H1 (cell line): ENCODE measurements around the gene MSTN. TPM values are rescaled to one million over a fixed set of nuclear protein-coding genes. Genes with fewer than 3 reads are reported as not detected.

Source experiments
- ASH2L ChIP-seq: fragments of 200-600, 300-600 bp; sonication (generic); IDR thresholded peaks from one replicate; pipeline ENCODE4 v1.7.1; 2017; ENCODE audit warnings: low read length
- KDM5A ChIP-seq: fragments of 200-600 bp; IDR thresholded peaks from 2 replicates; pipeline ENCODE4 v1.7.1; 2012; ENCODE audit warnings: mild to moderate bottlenecking, low read length, inconsistent platforms, mixed read lengths
- PHF8 ChIP-seq: fragments of 200-600 bp; sonication (generic); conservative IDR thresholded peaks from 2 replicates; pipeline ENCODE4 v1.7.1; 2012; ENCODE audit warnings: low read depth, mild to moderate bottlenecking, inconsistent platforms, low read length, moderate library complexity
- polyA plus RNA-seq, 7 experiments: library from polyadenylated mRNA; depleted of rRNA in 3 of 7; stranded (reverse) in 5 of 7; unstranded in 2 of 7; fragments of >200 nt in 5 of 7; fragments of 200-250 nt in 2 of 7; gene quantifications; 1 replicate in 5 of 7; 2 replicates in 1 of 7; 4 replicates in 1 of 7; pipeline versions ENCODE4 v1.2.1 to v1.2.3, GENCODE V29; 2011 to 2013; ENCODE audit warnings: missing spikeins in 2 of 7, mixed read lengths in 2 of 7
- total RNA-seq: library from RNA; stranded (reverse); fragmentation: NEBNext Ultra II Directional; extraction: Animal tissue kit (Norgen Biotek cat#: 25700); gene quantifications from 2 replicates; pipeline ENCODE4 v1.2.1, GENCODE V29; 2021
- TF ChIP-seq, protein P1 (sequence below): fragments of 300-600 bp; sonication (generic); IDR thresholded peaks from 2 replicates; pipeline ENCODE4 v1.7.1; 2012; ENCODE audit warnings: low read length, moderate library complexity, mild to moderate bottlenecking, inconsistent platforms; ENCODE audit not compliant: insufficient replicate concordance

Gene MSTN
- total and polyA plus RNA-seq, 2 of the 8 experiments (the other 6 are each of a cell fraction or from before 2014, with no cell fraction given) = not detected

DNA sequence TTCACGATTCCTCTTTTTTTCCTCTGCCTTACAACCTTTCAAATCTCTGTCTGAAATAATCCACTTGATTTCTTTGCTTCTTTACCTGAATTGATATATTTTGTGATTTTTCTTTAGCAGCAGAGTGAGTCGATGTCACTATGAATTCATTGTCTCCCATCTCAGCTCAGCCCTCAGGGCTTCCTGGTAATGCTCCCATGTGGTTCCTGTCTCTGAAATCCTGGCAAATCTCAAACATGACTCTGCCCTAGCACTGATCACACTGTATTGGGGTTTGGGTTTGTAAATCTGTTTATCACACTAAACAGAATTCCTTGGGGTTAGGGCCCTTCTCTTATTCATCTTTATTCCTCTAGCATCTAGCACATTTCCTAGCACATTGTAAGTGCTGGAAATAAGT, 43.0 kb upstream of the MSTN start (continued):
- TF ChIP-seq, protein P1, sequence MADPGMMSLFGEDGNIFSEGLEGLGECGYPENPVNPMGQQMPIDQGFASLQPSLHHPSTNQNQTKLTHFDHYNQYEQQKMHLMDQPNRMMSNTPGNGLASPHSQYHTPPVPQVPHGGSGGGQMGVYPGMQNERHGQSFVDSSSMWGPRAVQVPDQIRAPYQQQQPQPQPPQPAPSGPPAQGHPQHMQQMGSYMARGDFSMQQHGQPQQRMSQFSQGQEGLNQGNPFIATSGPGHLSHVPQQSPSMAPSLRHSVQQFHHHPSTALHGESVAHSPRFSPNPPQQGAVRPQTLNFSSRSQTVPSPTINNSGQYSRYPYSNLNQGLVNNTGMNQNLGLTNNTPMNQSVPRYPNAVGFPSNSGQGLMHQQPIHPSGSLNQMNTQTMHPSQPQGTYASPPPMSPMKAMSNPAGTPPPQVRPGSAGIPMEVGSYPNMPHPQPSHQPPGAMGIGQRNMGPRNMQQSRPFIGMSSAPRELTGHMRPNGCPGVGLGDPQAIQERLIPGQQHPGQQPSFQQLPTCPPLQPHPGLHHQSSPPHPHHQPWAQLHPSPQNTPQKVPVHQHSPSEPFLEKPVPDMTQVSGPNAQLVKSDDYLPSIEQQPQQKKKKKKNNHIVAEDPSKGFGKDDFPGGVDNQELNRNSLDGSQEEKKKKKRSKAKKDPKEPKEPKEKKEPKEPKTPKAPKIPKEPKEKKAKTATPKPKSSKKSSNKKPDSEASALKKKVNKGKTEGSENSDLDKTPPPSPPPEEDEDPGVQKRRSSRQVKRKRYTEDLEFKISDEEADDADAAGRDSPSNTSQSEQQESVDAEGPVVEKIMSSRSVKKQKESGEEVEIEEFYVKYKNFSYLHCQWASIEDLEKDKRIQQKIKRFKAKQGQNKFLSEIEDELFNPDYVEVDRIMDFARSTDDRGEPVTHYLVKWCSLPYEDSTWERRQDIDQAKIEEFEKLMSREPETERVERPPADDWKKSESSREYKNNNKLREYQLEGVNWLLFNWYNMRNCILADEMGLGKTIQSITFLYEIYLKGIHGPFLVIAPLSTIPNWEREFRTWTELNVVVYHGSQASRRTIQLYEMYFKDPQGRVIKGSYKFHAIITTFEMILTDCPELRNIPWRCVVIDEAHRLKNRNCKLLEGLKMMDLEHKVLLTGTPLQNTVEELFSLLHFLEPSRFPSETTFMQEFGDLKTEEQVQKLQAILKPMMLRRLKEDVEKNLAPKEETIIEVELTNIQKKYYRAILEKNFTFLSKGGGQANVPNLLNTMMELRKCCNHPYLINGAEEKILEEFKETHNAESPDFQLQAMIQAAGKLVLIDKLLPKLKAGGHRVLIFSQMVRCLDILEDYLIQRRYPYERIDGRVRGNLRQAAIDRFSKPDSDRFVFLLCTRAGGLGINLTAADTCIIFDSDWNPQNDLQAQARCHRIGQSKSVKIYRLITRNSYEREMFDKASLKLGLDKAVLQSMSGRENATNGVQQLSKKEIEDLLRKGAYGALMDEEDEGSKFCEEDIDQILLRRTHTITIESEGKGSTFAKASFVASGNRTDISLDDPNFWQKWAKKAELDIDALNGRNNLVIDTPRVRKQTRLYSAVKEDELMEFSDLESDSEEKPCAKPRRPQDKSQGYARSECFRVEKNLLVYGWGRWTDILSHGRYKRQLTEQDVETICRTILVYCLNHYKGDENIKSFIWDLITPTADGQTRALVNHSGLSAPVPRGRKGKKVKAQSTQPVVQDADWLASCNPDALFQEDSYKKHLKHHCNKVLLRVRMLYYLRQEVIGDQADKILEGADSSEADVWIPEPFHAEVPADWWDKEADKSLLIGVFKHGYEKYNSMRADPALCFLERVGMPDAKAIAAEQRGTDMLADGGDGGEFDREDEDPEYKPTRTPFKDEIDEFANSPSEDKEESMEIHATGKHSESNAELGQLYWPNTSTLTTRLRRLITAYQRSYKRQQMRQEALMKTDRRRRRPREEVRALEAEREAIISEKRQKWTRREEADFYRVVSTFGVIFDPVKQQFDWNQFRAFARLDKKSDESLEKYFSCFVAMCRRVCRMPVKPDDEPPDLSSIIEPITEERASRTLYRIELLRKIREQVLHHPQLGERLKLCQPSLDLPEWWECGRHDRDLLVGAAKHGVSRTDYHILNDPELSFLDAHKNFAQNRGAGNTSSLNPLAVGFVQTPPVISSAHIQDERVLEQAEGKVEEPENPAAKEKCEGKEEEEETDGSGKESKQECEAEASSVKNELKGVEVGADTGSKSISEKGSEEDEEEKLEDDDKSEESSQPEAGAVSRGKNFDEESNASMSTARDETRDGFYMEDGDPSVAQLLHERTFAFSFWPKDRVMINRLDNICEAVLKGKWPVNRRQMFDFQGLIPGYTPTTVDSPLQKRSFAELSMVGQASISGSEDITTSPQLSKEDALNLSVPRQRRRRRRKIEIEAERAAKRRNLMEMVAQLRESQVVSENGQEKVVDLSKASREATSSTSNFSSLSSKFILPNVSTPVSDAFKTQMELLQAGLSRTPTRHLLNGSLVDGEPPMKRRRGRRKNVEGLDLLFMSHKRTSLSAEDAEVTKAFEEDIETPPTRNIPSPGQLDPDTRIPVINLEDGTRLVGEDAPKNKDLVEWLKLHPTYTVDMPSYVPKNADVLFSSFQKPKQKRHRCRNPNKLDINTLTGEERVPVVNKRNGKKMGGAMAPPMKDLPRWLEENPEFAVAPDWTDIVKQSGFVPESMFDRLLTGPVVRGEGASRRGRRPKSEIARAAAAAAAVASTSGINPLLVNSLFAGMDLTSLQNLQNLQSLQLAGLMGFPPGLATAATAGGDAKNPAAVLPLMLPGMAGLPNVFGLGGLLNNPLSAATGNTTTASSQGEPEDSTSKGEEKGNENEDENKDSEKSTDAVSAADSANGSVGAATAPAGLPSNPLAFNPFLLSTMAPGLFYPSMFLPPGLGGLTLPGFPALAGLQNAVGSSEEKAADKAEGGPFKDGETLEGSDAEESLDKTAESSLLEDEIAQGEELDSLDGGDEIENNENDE = no peak
- TF ChIP-seq PHF8 (no peak), ASH2L (no peak), KDM5A (no peak)
